NCI-H2107 treated with DMSO at 0.1 percent for 48 hours (cell line): Measurements from ENCODE around the gene SGSM1.

Experiments
- DNase-seq: peaks from one replicate; lab custom pipeline; 2025; ENCODE audit not compliant: unreplicated experiment; lab: John Stamatoyannopoulos, UW

SGSM1 gene

GRCh38 chr22:24948356-24949202 lies 142.6 kb downstream of the SGSM1 start:
- DNase-seq = no peak

GRCh38 chr22:24950272-24950902 lies 144.4 kb downstream of the SGSM1 start:
- no peak for DNase-seq

DNA sequence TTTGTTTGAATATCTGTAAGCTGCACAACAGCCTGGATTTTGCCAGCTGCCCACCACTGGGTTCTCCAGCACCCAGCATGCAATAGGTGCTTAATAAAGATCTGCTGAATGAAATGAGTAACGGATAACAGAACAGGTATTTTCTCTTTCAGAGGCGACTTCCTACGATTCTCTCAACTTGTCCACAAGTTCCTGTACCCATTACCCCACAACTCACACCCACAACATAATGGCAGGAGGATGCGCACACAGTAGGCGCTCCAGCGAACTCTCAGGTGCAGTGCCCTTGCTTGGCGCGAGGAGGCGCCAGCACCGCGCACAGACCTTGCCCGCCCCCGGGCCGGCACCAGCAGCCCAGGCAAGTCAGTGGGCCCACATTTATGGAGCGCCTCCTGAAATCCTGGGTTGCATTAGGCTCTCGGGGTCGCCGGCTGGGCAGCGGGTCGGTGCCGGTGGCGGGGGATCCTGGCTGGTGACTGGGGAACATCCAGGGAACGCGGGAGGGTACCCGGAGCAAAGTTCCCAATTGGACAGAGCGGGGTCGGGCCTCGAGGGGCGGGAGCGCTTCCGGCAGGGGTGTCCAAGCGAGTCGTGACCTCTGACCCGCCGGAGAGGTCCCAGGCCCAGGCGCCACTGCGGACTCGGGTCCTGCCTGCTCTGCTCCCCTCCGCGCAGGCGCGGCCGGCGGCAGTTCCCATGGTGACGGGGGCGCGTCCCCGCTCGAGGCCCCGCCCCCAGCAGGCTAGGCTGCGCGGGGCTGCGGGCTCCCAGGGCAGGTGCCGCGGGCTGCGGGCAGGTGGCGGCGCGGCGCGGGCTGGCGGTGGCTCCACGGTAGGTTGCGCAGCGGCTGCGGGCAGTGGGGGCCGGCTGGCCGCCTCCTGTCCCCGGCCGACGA lies 146.2 kb downstream of the SGSM1 start, which contains the start of gene KIAA1671:
Gene KIAA1671, plus strand, starts transcription at position 775 of the 895 bp plus-strand sequence. CDS start 75,284 bp downstream, outside the sequence.
- peak; percentile 12 for DNase-seq

DNA sequence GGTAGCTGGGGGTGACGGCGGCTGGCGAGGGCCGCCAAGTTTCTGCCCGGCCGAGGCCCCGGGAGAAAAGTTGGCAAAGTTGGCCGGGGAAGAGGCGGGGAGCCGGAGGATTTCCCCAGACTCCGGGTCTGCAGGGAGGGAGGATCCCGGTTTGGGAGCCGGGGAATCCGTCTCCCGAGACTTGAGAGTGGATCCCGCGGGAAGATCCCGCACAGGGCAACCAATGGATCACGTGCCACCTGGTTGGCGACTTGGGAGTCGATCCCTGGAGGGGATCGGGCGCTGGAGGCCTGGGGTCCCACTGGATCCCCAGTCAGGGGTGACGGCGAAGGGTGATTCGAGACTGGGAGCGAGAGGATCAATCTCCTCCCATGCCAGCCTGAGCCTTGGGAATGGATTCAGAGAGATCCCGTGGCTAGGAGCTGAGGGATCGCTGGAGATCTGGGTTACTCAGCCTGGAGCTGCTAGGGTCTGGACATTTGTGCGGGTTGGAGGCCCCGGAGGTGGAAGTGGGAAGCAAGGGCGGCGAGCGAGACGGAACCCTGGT lies 146.9 kb downstream of the SGSM1 start:
- no peak for DNase-seq

- no peak for DNase-seq
Observed at GRCh38 chr22:24953384-24954113, 147.5 kb downstream of the SGSM1 start.

DNA sequence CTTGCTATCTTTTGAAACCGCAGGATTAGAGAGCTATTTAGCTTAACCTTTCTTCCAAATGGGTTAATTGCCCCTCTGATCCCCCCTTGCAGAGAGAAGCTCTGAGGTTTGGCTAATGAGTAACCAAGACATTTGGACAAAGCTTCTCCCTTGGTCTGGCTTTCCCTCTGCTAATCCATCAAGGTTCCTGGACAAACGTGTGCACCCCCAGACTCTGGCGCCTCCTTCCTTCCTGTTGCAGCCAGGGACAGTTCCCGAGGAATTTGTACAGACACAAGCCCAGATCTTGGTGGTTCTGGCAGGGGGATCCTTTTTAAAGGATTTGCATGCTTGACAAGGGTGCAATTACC lies 148.1 kb downstream of the SGSM1 start:
- DNase-seq = no peak

GRCh38 chr22:24954856-24955255 lies 148.8 kb downstream of the SGSM1 start:
- no peak for DNase-seq

DNA sequence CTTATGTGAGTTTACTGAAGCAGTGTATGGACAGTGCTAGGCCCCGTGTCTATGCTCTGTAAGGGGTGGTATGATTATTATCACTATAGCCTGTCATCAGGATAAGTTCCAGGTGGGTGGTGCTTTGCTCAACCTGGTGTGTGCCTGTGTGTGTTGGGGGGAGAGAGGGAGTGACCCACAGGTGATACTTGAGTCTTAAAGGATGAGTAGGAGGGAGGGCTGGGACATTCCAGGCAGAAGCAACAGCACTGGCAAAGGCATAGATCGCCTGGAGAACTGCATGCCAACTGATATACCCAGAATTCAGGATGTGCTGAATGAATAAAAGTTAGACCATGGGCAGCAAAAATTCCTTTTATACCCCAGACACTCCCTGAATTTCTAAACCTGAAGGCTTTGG lies 151.0 kb downstream of the SGSM1 start:
- DNase-seq = no peak

GRCh38 chr22:24961217-24961844 lies 155.3 kb downstream of the SGSM1 start:
- no peak for DNase-seq

GRCh38 chr22:24962094-24962493 lies 156.1 kb downstream of the SGSM1 start:
- no peak for DNase-seq

DNA sequence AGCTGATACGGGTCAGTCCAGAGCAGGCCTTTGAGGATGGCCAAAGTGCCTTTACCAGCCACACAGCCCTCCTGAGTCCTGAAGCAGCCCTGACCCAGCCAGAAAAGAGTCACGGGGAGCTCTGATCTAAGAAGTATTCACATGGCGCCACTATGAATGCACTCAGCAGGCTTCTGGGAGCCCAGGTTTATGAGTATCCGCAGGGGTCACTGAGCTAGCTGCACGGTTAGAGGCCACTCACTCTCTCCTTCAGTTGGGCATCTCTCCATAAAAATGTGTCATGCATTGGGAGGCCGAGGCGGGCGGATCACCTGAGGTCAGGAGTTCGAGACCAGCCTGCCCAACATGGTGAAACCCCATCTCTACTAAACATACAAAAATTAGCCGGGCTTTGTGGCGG lies 156.8 kb downstream of the SGSM1 start:
- DNase-seq = no peak

- no peak for DNase-seq
Observed at GRCh38 chr22:24964441-24964840, 158.4 kb downstream of the SGSM1 start.

DNA sequence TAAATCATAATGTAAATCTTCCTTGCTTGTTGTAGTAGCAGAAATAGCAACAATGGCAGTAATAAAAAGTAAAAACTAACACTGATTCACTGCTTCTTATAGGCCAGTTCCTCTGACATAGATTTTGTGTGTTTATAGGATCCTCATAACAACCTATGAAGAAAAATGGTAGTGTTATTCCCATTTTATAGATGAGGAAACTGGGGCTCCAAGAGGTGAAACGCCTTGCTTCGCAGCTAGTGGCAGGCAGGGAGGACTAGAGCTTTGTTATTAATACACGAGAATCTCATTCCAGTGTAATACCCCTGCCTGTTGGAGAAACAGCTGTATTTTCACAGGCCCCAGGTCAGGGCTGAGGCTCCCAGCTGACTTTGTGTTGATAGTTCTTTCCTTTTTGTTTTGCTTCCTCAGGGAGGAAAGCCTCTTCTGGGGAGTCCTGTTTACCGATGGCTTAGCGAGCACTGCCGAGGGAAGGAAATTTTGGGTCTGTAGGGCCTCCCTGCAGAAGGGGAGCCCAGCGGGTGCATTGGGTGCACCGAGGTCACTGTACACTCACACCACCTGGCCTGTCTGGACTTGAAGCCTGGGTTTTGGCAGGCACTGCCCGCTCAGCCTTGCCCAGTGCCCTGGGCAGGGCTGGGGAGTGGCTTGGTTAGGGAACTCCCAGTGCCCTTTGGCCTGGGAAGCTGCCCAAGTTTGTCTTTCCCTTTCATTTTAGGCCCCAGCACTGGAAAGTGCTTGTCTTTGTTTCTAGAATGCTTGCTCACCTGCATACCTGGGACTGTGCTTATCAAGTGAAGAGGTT lies 160.0 kb downstream of the SGSM1 start:
- no peak for DNase-seq

- DNase-seq = no peak
Observed at GRCh38 chr22:24968066-24968561, 162.1 kb downstream of the SGSM1 start.

GRCh38 chr22:24969560-24970301 lies 163.7 kb downstream of the SGSM1 start:
- DNase-seq = no peak

- no peak for DNase-seq
Observed at GRCh38 chr22:24972369-24972768, 166.4 kb downstream of the SGSM1 start.

GRCh38 chr22:24973872-24974271 lies 167.9 kb downstream of the SGSM1 start:
- no peak for DNase-seq

GRCh38 chr22:24975125-24975640 lies 169.2 kb downstream of the SGSM1 start:
- DNase-seq = no peak
